Stimulated activated CD4-positive, alpha-beta T cell treated with anti-CD3 and anti-CD28 coated beads, Interleukin-12 subunit alpha, Interleukin-12 subunit beta, amount 100 ng/mL, for 24 hours (primary cell): ENCODE data around the gene FIBCD1.
"Not testable (repeated sequence)": the region's sequence is repeated elsewhere in the genome, so short reads cannot be mapped to it uniquely, and the experiment has no call there.

Experiments used
- DNase-seq, 2 experiments: peaks; one replicate each; pipeline ENCODE4 v3.0.0-alpha.2; 2020; ENCODE audit warnings: low read depth in 2 of 2

FIBCD1 gene

DNA sequence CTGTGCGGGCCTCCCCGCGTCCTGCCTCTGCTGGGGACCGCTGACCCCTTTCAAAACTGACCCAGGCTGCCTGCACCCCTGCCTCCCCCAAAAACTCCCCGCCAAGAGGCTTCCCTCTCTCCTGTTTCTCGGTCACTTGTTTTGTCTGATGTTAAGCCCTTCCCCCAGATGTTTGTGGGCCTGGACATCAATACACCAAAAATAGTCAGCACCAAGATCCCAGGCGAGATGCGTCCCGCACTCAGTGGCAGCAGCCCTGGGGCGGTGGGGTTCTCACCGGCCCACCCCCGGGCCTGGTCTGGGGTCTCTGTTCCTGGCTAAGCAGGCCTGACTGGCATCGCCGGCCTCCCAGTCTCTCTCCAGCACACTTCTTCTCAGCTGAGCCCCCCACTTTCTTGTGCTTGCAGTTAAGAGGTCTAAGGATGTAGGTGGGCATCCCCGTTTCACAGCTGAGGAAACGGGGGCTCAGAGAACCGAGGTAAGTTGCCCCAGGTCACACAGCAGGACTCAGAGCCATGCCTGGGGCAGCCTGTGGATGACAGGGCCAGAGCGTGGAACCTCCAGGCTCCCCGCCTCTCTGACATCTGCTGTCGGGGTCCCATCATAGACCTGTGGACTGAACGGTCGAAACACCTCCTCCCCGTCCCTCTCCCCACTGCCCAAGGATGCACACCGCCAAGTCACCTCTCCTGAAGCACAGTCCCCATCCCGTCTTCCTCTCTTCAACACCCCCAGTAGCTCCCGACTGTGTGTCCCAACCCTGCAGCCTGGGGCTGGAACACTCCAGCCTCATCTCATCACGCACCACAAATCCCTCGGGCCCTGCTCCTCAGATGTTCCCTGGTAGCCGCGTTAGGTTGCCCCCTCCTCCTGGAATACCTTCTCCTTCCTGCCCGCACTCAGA is 16.8 kb downstream of the FIBCD1 start:
- DNase-seq: no peak

DNA sequence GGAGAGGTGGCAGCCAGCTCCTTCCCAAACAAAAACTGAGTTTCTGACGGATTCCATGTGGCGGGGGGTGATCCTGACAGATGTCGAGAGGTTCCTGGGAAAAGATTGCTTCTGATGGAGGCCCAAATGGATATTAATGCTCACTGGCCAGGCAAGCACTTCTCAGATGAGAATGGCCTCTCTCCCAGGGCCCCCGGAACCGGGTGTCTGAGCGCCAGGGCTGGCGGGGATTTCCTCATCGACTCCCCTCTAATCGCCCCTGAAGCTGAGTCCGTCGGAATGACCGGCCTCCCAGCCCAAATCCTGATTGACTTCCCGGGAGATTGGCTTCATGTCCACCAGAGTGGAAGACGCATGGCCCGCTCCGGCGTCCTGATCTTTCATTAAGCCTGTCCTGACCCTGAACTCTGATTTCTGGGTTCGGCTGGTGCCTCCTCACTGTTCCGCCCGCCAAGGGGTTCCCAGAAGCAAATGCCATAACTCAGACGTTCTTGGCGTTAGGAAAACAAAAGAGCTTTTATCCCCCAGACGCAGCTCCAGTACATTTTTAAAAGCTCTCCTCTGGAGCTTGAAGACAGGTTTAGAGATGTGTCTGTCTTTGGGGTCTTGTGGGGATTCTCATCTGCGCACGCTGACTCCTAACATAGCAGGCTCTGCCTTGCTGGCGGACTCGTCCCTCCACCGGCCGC is 17.6 kb downstream of the FIBCD1 start:
- no peak for DNase-seq

DNA sequence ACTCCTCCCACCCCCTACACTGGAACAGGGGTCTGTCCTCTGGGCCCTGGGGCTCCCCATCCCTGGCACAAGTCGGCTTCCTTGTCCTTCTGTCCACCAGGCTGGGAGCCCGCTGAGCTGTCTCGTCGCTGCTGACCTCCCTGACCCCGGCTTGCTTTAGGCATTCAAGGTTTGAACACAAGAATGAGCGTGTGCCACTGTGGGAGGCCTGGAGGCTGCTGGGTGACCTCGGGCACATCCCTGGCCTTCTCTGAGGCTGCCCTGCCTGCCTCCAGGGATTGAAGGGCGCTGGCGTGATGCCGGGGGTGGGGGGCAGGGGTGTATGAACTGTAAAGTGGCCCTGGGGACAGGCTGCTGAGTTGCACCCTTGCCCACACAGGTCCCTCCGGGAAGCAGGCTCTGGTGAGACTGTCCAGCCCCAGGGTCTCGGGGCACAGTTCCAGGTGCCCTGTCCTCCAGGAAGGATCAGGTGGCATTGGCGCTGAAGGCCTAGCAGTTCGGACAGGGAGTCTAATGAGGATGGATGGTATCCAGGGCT is 18.2 kb downstream of the FIBCD1 start:
- DNase-seq: no peak

DNA sequence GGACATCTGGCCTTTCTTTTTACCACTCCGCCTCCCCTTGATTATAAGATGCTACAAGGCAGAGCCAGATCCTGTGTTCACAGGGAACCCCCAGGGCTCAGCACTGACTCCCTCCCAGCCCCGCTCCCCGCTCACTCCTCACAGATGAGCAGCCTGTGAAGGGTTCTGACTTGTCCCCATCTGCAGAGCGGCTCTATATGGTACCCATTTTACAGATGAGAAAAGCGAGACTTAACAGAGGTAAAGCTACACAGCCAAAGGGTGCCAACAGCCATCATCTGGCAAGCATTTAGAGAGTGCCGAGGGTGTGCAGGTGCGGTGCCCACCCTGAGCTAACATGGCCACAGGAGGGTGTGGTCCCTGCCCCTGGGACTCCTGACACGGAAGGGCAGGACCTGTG is 18.8 kb downstream of the FIBCD1 start:
- DNase-seq: no peak

DNA sequence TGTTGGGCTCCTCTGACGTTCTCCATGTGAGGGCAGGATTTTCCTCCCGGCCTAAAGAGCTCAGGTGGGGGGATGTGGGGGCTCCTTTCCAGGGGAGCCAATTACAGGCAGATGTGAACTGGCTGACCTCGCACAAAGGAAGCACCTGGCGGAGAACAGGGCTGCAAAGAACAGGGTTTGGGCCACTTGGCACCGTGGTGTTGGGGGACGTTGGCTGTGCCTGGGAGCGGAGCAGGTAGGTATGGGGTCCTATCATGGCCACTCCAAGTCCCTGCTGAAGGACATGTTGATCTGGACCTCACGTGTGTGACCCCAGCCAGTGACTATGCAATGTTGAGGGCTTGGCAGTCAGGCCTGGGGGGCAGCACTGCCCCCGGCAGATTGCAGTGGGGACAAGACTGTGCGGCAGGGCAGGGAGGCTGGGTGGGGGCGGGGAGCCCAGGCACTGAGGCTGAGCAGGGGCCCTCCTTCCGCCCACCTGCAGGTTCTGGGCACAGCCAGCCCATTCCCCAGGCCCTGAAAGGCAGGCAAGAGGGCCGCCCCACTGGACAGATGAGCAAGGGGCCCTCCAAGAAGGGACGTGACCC is 19.4 kb downstream of the FIBCD1 start:
- no peak for DNase-seq

DNA sequence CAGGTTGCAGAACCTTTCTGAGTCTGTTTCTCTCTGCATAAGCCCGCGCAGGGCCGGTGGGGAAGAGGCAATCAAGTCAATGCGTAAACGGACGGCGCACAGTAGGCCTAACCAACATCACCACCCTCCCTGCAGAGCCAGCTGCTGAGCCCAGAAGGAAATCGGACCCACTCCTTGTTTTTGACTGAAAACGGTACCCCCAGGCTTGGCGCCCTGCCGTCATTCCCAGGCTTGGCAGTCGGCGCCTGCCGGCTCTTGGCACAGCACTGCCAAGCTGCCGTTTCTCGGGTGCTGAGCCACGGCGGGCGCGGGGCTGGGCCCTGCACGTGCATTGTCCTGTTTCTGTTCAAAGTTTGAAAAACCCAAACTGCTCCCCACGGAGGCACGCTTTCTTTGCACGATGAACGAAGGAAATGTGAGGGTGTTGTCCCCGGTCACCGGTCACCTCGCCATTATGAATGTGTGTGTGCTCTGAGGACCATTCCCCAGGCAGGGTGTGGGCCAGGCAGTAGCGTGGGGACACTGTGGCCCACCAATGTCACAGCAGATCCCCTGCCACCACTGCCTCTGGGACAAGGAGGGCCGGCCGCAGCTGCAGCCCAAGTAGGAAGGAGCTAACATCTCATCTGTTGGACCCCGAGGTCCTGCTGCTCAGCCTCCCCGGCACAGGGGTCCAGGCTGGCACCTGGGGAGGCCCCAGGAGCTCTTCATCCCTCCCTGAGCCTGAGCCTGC is 20.1 kb downstream of the FIBCD1 start:
- DNase-seq: no peak

DNA sequence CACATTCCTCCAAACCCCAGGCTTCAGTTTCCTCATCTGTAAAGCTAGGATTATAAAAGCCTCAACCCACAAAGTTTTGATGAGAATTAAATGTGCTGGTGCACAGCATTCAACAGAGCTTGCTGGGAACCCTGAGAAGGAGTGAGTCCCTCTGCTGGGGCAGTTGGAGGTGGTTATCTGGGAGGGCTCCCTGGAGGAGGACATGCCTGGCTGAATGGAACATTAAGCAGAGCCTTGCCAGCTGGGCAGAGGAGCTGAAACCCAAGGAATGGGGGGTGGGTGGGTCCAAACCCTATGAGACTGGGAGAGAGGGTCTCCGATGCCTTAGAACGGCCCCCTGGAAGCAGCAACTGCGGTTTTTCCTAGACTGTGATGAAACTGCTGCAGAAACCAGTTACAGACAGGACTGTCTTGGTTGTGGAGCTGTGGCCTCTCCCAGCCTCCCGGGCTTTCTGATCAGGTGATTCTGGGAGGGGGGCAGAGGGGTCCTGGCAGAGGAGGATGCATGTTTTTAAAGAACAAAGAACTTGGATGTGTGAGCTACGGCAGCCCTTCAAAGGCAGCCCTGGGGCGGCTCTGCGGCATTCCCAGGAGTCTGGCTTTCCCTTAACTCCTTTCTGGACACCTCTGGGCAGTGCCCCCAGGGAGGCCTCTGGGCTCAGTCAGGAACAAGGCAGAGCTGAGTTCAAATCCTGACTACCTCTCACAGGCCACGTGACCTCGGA is 20.8 kb downstream of the FIBCD1 start:
- DNase-seq: no peak

DNA sequence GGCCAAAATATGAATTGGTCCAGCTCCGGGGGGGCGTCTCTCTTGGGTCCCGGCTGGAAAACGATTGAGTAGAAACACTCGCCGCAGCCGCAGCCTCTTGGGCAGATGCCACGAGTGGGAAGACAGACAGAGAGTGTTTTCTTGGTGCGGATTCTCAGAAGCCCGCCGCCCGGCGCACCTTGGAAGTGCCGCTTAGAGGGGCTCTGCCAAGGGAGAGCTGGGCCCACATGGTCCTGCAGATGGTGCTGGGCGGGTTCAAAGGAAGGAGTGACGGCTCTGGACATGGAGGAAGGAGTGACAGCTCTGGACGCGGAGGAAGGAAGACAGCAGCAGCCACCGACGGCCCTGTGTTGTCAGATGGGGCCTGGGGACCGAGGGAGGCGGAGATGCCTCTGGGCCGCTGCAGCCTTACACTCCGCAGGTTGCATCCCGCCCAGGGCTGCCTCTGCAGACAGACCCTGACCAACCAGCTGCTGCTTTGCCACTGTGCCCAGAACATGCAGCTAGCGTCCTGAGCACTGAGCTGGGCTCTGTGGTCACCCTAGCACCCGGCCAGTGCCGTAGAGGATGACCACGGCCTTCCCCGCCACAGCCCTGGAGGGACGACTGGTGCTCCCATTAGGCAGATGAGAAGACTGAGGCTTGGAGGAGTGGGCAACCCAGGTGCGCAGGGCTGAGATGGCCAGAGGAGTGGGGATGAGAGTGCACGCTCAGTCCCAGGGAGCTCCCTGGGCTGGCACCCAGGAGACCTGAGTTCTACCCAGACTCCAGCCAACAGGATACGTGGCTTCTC is 21.7 kb downstream of the FIBCD1 start:
- no peak for DNase-seq

DNA sequence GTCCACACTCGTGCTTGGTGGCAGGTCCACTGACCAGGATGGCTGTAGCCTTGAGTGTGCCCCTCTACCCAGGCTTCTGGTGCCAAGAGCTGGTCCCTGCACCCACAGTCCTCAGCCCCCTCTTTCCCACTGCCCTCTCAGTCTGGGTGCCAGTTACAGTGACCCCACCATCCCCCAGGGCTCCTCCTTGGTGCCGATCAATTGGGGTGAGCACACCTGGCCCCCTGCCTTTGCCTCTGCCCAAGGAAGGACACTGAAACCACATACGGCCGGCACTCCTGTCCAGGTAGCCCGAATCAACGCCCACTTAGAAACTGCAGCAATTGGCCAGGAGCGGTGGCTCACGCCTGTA is 24.0 kb downstream of the FIBCD1 start:
- no peak for DNase-seq

DNA sequence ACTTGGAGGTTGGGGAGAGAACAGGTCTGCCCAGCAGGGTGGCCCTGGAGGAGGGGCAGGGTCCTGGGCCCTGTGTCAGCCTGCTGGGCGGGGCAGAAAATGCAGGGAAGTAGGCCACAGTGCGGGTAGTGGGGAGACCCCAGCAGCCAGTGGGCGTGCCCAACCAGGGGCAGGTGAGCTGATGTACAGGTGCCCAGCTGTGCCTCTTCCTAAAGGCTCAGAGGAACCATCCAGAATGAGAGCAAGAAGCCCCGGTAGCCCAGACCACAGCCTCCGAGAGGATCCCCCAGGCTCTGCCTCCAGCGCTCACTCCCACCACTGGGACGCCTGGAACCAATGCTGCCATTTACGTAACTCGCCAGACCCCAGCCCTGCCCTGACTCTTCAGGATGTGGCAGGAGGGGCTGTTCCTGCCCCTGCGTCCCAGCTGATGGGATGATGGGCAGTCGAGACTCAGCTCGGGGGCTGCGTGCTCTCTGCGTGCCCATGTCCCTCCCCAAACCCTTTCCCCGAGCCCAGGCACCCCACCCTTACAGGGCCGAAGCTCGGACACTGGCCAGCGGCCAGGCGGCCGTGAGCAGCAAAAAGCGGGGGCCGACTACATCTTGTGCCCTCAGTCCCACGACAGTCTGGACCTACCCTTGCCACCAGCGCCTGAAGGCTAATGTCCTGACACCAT is 24.5 kb downstream of the FIBCD1 start:
- no peak for DNase-seq

DNA sequence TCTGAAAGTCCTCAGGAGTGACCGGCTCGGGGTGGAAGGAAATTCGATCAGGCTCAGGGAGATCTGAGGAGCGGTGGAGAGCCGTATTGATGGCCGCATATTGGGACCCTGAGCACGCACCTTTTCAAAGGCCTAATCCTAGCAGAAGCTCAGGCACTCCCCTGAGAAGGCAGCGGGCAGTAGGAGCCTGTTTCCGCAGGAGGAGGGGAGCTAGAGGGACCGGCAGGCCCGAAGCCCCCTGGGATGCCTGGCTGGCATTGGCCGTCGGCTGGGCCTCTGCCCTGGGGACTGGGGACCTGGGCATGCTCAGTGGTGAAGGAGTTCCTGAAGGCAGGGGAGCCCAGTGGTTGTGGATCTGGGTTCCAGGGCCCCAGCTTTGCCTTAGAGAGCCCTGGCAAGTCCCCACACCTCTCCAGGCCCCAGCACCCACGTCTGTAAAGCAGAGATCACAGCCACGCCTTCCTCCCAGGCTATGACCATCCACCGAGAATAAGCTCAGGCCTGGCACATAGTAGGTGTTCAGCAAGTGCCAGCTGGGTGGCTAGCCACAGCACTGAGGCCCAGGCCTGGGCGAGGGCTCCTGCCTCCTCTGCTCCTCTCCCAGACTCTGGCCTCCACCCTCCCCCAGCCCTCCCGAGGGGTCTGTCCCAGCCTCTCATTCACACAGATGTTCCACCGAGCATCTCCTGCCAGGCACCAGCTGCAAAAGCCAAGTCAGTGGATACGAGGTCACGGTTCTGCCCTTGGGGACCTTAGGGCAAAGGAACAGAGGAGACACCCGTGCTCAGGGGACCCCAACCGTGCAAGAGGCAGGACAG is 25.2 kb downstream of the FIBCD1 start:
- no peak for DNase-seq

DNA sequence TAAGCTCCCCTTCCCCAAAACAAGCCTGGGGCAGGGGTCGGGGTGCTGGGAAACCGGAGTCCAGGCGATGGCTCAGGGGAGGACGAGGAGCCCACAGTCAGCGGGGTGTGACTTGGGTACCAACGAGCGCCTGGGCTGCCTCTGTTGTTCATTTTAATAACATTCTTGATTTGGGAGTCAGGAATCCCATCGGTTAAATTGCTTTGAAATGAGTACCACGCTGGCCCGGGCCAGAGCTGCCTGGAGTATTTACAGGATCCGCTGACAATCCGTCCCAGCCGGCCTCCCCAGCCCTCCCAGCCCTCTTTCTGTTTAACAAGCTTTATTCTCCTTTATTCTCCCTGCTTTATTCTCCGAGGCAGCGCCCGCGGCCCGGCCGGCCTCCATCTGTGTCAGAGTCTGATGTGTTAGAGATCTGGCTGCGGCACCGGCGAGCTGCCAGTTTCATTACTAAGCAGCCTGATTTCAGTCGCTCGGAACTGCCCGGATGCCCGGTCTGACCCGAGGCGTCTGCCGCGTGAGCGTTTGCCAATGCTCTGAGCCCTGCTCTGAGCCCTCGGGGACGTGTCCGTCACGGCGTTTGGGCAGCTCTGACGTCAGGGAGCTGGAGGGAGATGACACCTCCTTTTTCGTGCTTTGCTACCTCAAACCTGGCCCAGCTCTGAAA is 26.0 kb downstream of the FIBCD1 start:
- DNase-seq: no peak

DNA sequence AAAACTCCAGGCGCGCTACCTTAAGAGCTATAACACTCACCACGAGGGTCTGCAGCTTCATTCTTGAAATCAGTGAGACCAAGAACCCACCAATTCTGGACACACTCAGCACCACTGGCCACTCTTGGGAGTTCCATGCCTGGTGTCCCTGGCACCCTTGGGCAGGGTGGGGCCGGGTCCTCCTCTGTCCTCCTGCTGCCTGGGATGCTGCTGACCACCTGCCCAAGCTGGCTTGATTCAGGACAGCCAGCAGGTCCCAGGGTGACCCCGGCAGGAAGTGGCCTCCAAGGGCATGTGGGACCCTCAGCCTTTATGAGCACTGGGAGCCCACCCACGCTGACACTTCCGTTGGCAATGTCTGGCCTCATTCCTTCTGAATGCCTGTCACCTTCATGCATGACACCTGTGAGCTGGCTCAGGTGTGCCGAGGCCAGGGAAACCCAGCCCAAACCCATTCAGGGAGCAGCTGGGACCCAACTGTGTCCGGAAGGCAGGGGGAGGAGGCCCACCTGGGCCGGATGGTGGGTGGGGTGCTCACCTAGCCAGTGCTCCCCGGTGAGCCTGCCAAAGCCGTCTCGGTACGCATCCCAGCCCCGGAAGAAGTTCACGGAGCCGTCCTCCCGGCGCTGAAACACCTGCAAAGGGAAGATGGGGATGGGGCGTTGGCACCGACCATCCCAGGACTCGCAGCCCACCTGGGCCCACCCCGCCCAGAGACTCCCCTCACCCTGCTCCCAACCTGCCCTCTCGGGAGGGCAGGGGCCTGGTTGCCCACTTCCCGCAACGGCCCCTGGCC is 27.6 kb downstream of the FIBCD1 start:
- no peak for DNase-seq

DNA sequence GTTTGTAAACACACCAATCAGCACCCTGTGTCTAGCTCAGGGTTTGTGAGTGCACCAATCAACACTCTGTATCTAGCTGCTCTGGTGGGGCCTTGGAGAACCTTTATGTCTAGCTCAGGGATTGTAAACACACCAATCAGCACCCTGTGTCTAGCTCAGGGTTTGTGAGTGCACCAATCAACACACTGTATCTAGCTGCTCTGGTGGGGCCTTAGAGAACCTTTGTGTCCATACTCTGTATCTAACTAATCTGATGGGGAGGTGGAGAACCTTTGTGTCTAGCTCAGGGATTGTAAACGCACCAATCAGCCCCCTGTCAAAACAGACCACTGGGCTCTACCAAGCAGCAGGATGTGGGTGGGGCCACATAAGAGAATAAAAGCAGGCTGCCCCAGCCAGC is 28.4 kb downstream of the FIBCD1 start:
- not testable (repeated sequence) for DNase-seq

DNA sequence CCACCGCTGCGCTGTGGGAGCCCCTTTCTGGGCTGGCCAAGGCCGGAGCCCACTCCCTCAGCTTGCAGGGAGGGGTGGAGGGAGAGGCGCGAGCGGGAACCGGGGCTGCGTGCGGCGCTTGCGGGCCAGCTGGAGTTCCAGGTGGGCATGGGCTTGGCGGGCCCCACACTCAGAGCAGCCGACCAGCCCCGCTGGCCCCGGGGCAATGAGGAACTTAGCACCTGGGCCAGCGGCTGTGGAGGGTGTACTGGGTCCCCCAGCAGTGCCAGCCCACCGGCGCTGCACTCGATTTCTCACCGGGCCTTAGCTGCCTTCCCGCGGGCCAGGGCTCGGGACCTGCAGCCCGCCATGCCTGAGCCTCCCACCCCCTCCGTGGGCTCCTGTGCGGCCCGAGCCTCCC is 29.0 kb downstream of the FIBCD1 start:
- DNase-seq: not testable (repeated sequence)

DNA sequence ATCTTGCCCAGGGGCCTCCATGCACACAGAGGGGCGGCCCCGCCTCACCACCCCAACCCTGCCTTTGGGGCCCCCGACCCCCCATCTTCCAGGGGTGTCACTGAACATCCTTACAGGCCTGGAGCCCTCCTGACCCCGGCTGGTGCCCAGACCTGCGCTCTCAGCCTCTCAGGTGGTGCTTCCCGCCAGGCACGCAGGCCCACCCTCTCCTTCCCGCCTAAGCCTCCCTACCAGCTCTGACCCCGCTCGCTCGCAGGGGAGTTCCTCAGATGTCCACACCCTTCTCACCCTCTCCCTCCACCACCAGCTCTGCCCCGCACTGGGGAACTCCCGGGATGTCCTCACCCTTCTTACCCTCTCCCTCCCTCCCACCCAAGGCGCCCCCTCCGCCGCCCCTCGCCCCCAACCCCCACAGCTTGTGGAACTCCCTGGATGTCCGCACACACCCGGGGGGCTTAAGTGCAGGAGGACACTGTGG is 30.1 kb downstream of the FIBCD1 start:
- no peak for DNase-seq

DNA sequence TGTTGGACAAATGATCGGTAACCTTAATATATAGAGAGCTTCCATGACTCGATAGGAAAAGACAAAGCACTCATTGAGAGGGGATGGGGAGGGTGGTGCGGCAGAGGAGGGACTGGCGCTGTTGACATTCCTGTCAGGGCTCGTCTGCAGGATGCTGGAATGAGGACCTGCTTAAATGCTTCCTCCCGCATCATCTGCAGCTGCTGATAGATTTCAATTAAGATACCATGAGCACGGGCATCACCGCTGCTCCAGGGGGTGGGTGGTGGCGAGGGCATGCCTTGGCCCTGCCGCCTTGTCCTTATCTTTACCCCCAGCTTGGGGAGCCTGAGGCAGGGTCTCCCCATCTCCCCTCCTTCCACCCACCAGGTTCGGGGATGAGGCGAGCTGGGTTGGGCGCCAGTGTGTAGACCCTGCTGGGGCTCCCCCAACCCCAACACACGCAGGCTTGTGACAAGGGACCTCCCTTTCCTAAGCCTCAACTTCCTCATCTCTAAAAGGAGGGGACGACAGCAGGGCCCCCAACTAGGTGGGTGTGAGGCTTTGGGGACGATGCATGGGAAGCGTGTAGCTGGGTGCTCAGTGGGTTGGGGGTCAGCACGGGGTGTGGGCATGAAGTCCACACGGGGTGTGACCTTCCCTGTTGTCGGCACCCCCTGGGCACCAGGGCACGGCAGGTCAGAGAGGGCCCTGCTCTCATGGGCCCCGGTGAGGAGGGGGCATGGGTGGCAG is 30.7 kb downstream of the FIBCD1 start:
- DNase-seq: no peak
